ENCODE data around the gene UPP2.

DNA sequence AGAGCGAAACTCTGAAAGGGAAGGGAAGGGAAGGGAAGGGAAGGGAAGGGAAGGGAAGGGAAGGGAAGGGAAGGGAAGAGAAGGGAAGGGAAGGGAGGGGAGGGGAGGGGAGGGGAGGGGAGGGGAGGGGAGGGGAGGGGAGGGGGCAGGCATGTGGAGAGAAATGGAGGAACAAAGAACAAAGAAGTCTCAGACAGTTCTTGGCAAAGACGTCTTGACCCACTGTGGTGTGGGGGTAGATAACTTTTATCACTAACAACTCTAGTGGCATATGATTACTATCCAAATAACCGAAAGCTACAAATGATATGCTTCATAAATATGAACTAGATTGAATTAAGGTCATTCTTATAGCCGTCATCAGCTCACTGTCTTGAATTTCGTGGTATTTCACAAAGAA, 3.2 kb downstream of the UPP2 start:
- TF ChIP-seq, protein P1, sequence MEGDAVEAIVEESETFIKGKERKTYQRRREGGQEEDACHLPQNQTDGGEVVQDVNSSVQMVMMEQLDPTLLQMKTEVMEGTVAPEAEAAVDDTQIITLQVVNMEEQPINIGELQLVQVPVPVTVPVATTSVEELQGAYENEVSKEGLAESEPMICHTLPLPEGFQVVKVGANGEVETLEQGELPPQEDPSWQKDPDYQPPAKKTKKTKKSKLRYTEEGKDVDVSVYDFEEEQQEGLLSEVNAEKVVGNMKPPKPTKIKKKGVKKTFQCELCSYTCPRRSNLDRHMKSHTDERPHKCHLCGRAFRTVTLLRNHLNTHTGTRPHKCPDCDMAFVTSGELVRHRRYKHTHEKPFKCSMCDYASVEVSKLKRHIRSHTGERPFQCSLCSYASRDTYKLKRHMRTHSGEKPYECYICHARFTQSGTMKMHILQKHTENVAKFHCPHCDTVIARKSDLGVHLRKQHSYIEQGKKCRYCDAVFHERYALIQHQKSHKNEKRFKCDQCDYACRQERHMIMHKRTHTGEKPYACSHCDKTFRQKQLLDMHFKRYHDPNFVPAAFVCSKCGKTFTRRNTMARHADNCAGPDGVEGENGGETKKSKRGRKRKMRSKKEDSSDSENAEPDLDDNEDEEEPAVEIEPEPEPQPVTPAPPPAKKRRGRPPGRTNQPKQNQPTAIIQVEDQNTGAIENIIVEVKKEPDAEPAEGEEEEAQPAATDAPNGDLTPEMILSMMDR (conservative IDR thresholded peaks at IDR 0.05) = no peak
- TF ChIP-seq EZH2 (IDR thresholded peaks at IDR 0.05; ENCODE audit: low read depth) = no peak
